GM12878 (cell line): ENCODE measurements around the gene AP3B1. TPM values are rescaled to one million over a fixed set of nuclear protein-coding genes. Genes with fewer than 3 reads are reported as not detected.

Experiments used
- ATAC-seq: fragments of 200-7000 bp; cut with Tn5 transposase; 3 replicates; pipeline ENCODE4 v1.9.1; 2020; ENCODE audit warnings: mild to moderate bottlenecking, moderate library complexity
- BruUV-seq: library from RNA; stranded (reverse); fragments of 400-500 nt; replicated peaks from 2 replicates; lab custom pipeline; 2021; lab: Mats Ljungman, UMichigan
- CTCF ChIA-PET: fragments of 300-600 bp; sonication (Branson Sonifier 250); formaldehyde crosslinking; extraction: SDS; loops from one replicate; lab custom pipeline; 2021; ENCODE audit warnings: inconsistent platforms; lab: Yijun Ruan, JAX
- POLR2A ChIA-PET: fragments of 350-600 bp; formaldehyde crosslinking; extraction: SDS; loops from one replicate; lab custom pipeline; 2021; ENCODE audit warnings: inconsistent platforms; lab: Charles Lee
- RAD21 ChIA-PET: fragments of 300-600 bp; sonication (Branson Sonifier 250); formaldehyde crosslinking; loops from one replicate; lab custom pipeline; 2023; ENCODE audit warnings: antibody characterized with exemption; ENCODE audit not compliant: unreplicated experiment; lab: Charles Lee
- SMC1A ChIA-PET: fragments of 300-600 bp; sonication (Branson Sonifier 250); formaldehyde crosslinking; loops from one replicate; lab custom pipeline; 2023; ENCODE audit not compliant: unreplicated experiment, uncharacterized antibody; lab: Charles Lee
- DNase-seq: peaks from one replicate; pipeline ENCODE4 v3.0.0-alpha.2; 2011; ENCODE audit warnings: low read depth, low spot score
- FAIRE-seq: peaks from 3 replicates; lab custom pipeline; 2011; peaks lifted over from hg19 to GRCh38; lab: Jason Lieb, UNC
- H2AFZ ChIP-seq: 2 replicates; pipeline ENCODE4 v1.6.0; 2011; ENCODE audit warnings: low read depth, low read length, control low read depth; ENCODE audit not compliant: control insufficient read depth
- H3K27ac ChIP-seq: 2 replicates; pipeline ENCODE4 v1.5.1; 2011; ENCODE audit warnings: control low read depth; ENCODE audit not compliant: control insufficient read depth, insufficient read depth
- H3K27me3 ChIP-seq, 2 experiments: replicated peaks in 1 of 2; 2 replicates each; pipeline versions ENCODE4 v1.6.0 to v1.6.1; 2011; ENCODE audit warnings: low read length in 1 of 2; ENCODE audit not compliant: control insufficient read depth in 2 of 2, insufficient read depth in 2 of 2
- H3K36me3 ChIP-seq, 2 experiments: 2 replicates each; pipeline ENCODE4 v1.5.1; 2011; ENCODE audit warnings: low read length in 1 of 2; ENCODE audit not compliant: control insufficient read depth in 2 of 2, insufficient read depth in 2 of 2
- H3K4me1 ChIP-seq: 2 replicates; pipeline ENCODE4 v1.6.1; 2011; ENCODE audit warnings: mild to moderate bottlenecking, low read length, moderate library complexity, mixed read lengths; ENCODE audit not compliant: control insufficient read depth, insufficient read depth
- H3K4me2 ChIP-seq: 2 replicates; pipeline ENCODE4 v1.6.0; 2011; ENCODE audit warnings: control low read depth; ENCODE audit not compliant: control insufficient read depth, insufficient read depth
- H3K4me3 ChIP-seq: fragments of 200-600 bp; sonication (generic); 2 replicates; pipeline ENCODE4 v1.5.1; 2016
- H3K79me2 ChIP-seq: 2 replicates; pipeline ENCODE4 v1.6.0; 2011; ENCODE audit warnings: low read length; ENCODE audit not compliant: control insufficient read depth, insufficient read depth
- H3K9ac ChIP-seq: 2 replicates; pipeline ENCODE4 v1.8.0; 2011; ENCODE audit warnings: low read length, control low read depth, mixed read lengths; ENCODE audit not compliant: control insufficient read depth, insufficient read depth
- H3K9me3 ChIP-seq: replicated peaks from 3 replicates; pipeline ENCODE4 v1.5.1; 2011; ENCODE audit warnings: mild to moderate bottlenecking, low read length; ENCODE audit not compliant: control insufficient read depth, insufficient read depth
- H4K20me1 ChIP-seq: 2 replicates; pipeline ENCODE4 v1.6.0; 2011; ENCODE audit not compliant: control insufficient read depth, insufficient read depth
- ATF3 ChIP-seq: IDR thresholded peaks from 2 replicates; pipeline ENCODE4 v1.6.1; 2011; ENCODE audit warnings: low read depth, mild to moderate bottlenecking, low read length, moderate library complexity, borderline replicate concordance; ENCODE audit errors: extremely low read depth
- CBX5 ChIP-seq: sonication (generic); IDR thresholded peaks from 2 replicates; pipeline ENCODE4 v1.6.1; 2016; ENCODE audit warnings: low read depth, moderate library complexity, mild to moderate bottlenecking, inconsistent platforms
- CHD1 ChIP-seq: IDR thresholded peaks from 2 replicates; pipeline ENCODE4 v1.6.1; 2012; ENCODE audit warnings: low read depth, low read length, improper control_type of control experiment
- CUX1 ChIP-seq: IDR thresholded peaks from 2 replicates; pipeline ENCODE4 v1.6.1; 2012; ENCODE audit warnings: improper control_type of control experiment, low read depth, low read length; ENCODE audit not compliant: insufficient replicate concordance
- ESRRA ChIP-seq: IDR thresholded peaks from 2 replicates; pipeline ENCODE4 v1.6.1; 2012; ENCODE audit warnings: mild to moderate bottlenecking, low read length, improper control_type of control experiment
- FOXK2 ChIP-seq: fragments of 450-650 bp; IDR thresholded peaks from 2 replicates; pipeline ENCODE4 v1.6.1; 2017; ENCODE audit warnings: mild to moderate bottlenecking, moderate library complexity
- KLF5 ChIP-seq: fragments of 450-650 bp; IDR thresholded peaks from 2 replicates; pipeline ENCODE4 v1.6.1; 2014; ENCODE audit warnings: mild to moderate bottlenecking; ENCODE audit not compliant: partially characterized antibody
- MEF2A ChIP-seq: IDR thresholded peaks from 2 replicates; pipeline ENCODE4 v1.6.1; 2011; ENCODE audit warnings: low read depth, mild to moderate bottlenecking, low read length, moderate library complexity; ENCODE audit not compliant: insufficient read depth
- RAD51 ChIP-seq: fragments of 450-650 bp; IDR thresholded peaks from 2 replicates; pipeline ENCODE4 v1.6.1; 2016; ENCODE audit warnings: moderate library complexity, mild to moderate bottlenecking, inconsistent platforms
- RCOR1 ChIP-seq: conservative IDR thresholded peaks from 2 replicates; pipeline ENCODE4 v1.6.1; 2012; ENCODE audit warnings: low read depth, low read length, improper control_type of control experiment
- TCF7 ChIP-seq: IDR thresholded peaks from 2 replicates; pipeline ENCODE4 v1.6.1; 2014; ENCODE audit warnings: antibody characterized with exemption, borderline replicate concordance
- USF2 ChIP-seq: IDR thresholded peaks from 2 replicates; pipeline ENCODE4 v1.6.1; 2011; ENCODE audit warnings: low read depth, low read length, improper control_type of control experiment, borderline replicate concordance
- ZNF384 ChIP-seq: IDR thresholded peaks from 2 replicates; pipeline ENCODE4 v1.6.1; 2012; ENCODE audit warnings: low read depth, mild to moderate bottlenecking, low read length, improper control_type of control experiment, borderline replicate concordance
- ZNF592 ChIP-seq: fragments of 450-650 bp; IDR thresholded peaks from 2 replicates; pipeline ENCODE4 v1.6.1; 2017; ENCODE audit warnings: mild to moderate bottlenecking, moderate library complexity
- WGBS: methylation state at CpG from one replicate; pipeline ENCODE4 v1.1.6; 2016; ENCODE audit warnings: low lambda C conversion rate; ENCODE audit not compliant: insufficient replicate concordance, insufficient coverage; ENCODE audit errors: missing lambda C conversion rate; 5-methylcytosine and 5-hydroxymethylcytosine counted together
- in situ Hi-C: fragments of 300-500 bp; cut with MboI; formaldehyde crosslinking; loops from 9 replicates; pipeline ENCODE4 v1.14.3; 2018; ENCODE audit warnings: mixed read lengths
- intact Hi-C: fragments of 100-400 bp; cut with micrococcal nuclease; formaldehyde crosslinking; loops from one replicate; pipeline ENCODE4 v1.14.2; 2022; ENCODE audit not compliant: unreplicated experiment
- polyA plus RNA-seq, 11 experiments: library from polyadenylated mRNA; depleted of rRNA in 4 of 11; unstranded in 6 of 11; stranded (reverse) in 5 of 11; fragments of >200 nt; fragmentation: Nextera tagmentation in 4 of 11; fragmentation: Illumina TruSeq in 1 of 11; extraction: Ambion mirVana in 4 of 11; extraction: Trizol in 1 of 11; gene quantifications; 1 replicate in 1 of 11; 2 replicates in 10 of 11; pipeline versions ENCODE4 v1.2.1 to v1.2.3, GENCODE V29; 2011 to 2016; ENCODE audit warnings: inconsistent platforms in 2 of 11, missing spikeins in 2 of 11, low read depth in 1 of 11
- total RNA-seq, 4 experiments: library from RNA; depleted of rRNA in 3 of 4; stranded (reverse); fragments of >200 nt in 3 of 4; fragmentation: Illumina TruSeq in 1 of 4; extraction: Trizol in 1 of 4; gene quantifications; 2 replicates each; pipeline versions ENCODE4 v1.2.1 to v1.2.3, GENCODE V29; 2013 to 2021

The AP3B1 gene
- total and polyA plus RNA-seq, 10 of the 15 experiments (the other 5 are each of a cell fraction or from before 2014, with no cell fraction given) = 30.9 to 70.8 (median 46.0) TPM

- Histone ChIP-seq H3K27me3 (no peaks in the 10 kb centered on the region), H3K9ac (no peak overlapping the region), H3K9me3 (no peaks in the 10 kb centered on the region), H3K79me2 (no peaks in the 10 kb centered on the region), H3K4me1 (peaks cover 3% of the 10 kb centered on the region; the same call in 1 of the 2 replicates)
- no TSS peak for BruUV-seq
- RAD21 ChIA-PET = no interaction called here
- POLR2A ChIA-PET = no interaction called here
- WGBS = 99% methylated on average over 7 of the region's 7 CpGs
- FAIRE-seq (no peak), ATAC-seq (no peak)
- CTCF ChIA-PET = no interaction called here
- in situ Hi-C loops = no loop called here
- TF ChIP-seq CHD1 = no peak
- no peak for TF ChIP-seq ATF3
- TF ChIP-seq ZNF592 = no peak
- no peak for TF ChIP-seq USF2
- TF ChIP-seq ZNF384 = no peak
- no peak for TF ChIP-seq MEF2A
- TF ChIP-seq RAD51 = no peak
- TF ChIP-seq RCOR1 = no peak
- TF ChIP-seq CUX1 = no peak
- TF ChIP-seq CBX5 = no peak
- TF ChIP-seq TCF7 = no peak
- no peak for TF ChIP-seq ESRRA
- no peak for TF ChIP-seq FOXK2
- TF ChIP-seq KLF5 = no peak
- TF ChIP-seq, all 136 proteins: peak for 0
- Histone ChIP-seq H4K20me1 (no peaks in the 10 kb centered on the region), H2AFZ (no peak overlapping the region), H3K4me2 (no peak overlapping the region), H3K27ac (no peak overlapping the region), H3K36me3 (no peaks in the 10 kb centered on the region; a peak in 1 of 4 replicates), H3K4me3 (no peak overlapping the region)
- intact Hi-C loops = no loop called here
- no peak for DNase-seq
- SMC1A ChIA-PET = interaction anchor here (0.6 to 1.4 kb wide), 4 partner anchors 18 to 307 kb away, joined by 3 read pairs; no protein-coding TSS in a partner anchor
Measured at GRCh38 chr5:77999399-77999798, 295.1 kb downstream of the AP3B1 start.
